OCI-LY1 (cell line): Measurements from ENCODE around the gene CAMK2D.

ENCODE experiments used
- H2AFZ ChIP-seq: fragments of 200-600 bp; sonication (generic), shearing (Covaris generic); 2 replicates; pipeline ENCODE4 v1.6.0; 2014; ENCODE audit warnings: antibody characterized with exemption, mild to moderate bottlenecking, low read length
- H3F3A ChIP-seq: fragments of 200-600 bp; sonication (generic), shearing (Covaris generic); 2 replicates; pipeline ENCODE4 v1.6.0; 2014; ENCODE audit warnings: mild to moderate bottlenecking, antibody characterized with exemption, low read length, moderate library complexity; ENCODE audit not compliant: insufficient read depth
- H3K27ac ChIP-seq: fragments of 200-600 bp; sonication (generic); 2 replicates; pipeline ENCODE4 v1.5.1; 2014; ENCODE audit warnings: low read length, mixed run types, mild to moderate bottlenecking, low read depth; ENCODE audit not compliant: poor library complexity, severe bottlenecking
- H3K27me3 ChIP-seq: fragments of 200-600 bp; sonication (generic); 2 replicates; pipeline ENCODE4 v1.6.0; 2014; ENCODE audit warnings: antibody characterized with exemption, mild to moderate bottlenecking, low read length, moderate library complexity; ENCODE audit not compliant: insufficient read depth
- H3K36me3 ChIP-seq: fragments of 200-600 bp; sonication (generic); 2 replicates; pipeline ENCODE4 v1.6.1; 2014; ENCODE audit warnings: mild to moderate bottlenecking, antibody characterized with exemption, low read length, moderate library complexity, mixed read lengths; ENCODE audit not compliant: insufficient read depth
- H3K4me1 ChIP-seq: fragments of 200-600 bp; sonication (generic); 2 replicates; pipeline ENCODE4 v1.5.1; 2014; ENCODE audit warnings: mild to moderate bottlenecking, low read length, moderate library complexity; ENCODE audit not compliant: insufficient read depth, severe bottlenecking
- H3K4me2 ChIP-seq: fragments of 200-600 bp; sonication (generic), shearing (Covaris generic); 2 replicates; pipeline ENCODE4 v1.6.1; 2014; ENCODE audit warnings: low read length
- H3K4me3 ChIP-seq: fragments of 200-600 bp; sonication (generic); 2 replicates; pipeline ENCODE4 v1.5.1; 2014; ENCODE audit warnings: low read length, low read depth, mild to moderate bottlenecking, mixed read lengths; ENCODE audit not compliant: poor library complexity, severe bottlenecking
- H3K79me2 ChIP-seq: fragments of 200-600 bp; shearing (Covaris generic); 2 replicates; pipeline ENCODE4 v1.6.1; 2016; ENCODE audit warnings: mixed run types, low read length, mixed read lengths; ENCODE audit not compliant: insufficient read depth
- H3K9ac ChIP-seq: fragments of 200-600 bp; sonication (generic), shearing (Covaris generic); 2 replicates; pipeline ENCODE4 v1.6.1; 2014; ENCODE audit warnings: mild to moderate bottlenecking, low read length, mixed read lengths
- H3K9me2 ChIP-seq: fragments of 200-600 bp; sonication (generic), shearing (Covaris generic); 2 replicates; pipeline ENCODE4 v1.6.1; 2014; ENCODE audit warnings: low read depth, mild to moderate bottlenecking, low read length, mixed read lengths
- H3K9me3 ChIP-seq: fragments of 200-600 bp; shearing (Covaris generic); 2 replicates; pipeline ENCODE4 v1.6.1; 2014; ENCODE audit warnings: low read length, mixed read lengths
- H4K20me1 ChIP-seq: fragments of 200-600 bp; sonication (generic), shearing (Covaris generic); 2 replicates; pipeline ENCODE4 v1.6.0; 2016; ENCODE audit warnings: mild to moderate bottlenecking, low read length; ENCODE audit not compliant: insufficient read depth
- EZH2 ChIP-seq: fragments of 200-600 bp; sonication (generic), shearing (Covaris generic); IDR thresholded peaks from 2 replicates; pipeline ENCODE4 v1.8.0; 2017; ENCODE audit warnings: borderline replicate concordance, mixed run types, mild to moderate bottlenecking, antibody characterized with exemption, low read length, moderate library complexity, mixed read lengths
- TF ChIP-seq, protein P1 (sequence below): fragments of 200-600 bp; sonication (generic), shearing (Covaris generic); IDR thresholded peaks from 2 replicates; pipeline ENCODE4 v1.5.1; 2017; ENCODE audit warnings: mild to moderate bottlenecking, antibody characterized with exemption, low read length, moderate library complexity, mixed read lengths

CAMK2D gene

DNA sequence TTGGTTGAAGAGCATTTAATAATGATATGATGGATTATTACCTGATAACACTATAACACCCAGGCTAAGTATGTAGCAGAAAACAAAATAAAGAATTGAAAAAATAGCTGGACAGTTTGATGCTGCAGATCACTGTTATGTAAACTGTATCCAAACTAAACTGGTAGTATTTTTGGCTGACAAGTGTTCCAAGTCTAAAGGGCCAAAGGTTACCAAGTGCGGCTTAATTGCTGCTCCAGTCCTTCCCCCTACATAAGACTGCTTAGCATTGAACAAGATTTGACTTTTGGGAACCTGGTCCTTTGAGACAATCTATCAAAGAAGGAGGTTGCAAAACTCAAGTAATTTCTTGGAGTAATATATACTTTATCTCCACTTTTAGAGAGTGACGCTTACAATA lies 249.6 kb downstream of the CAMK2D start:
- Histone ChIP-seq H3K27ac (no peak overlapping the region), H3K4me3 (no peak overlapping the region), H3K9ac (no peak overlapping the region), H2AFZ (no peak overlapping the region), H3K36me3 (peaks cover 83% of the 10 kb centered on the region), H3K79me2 (no peaks in the 10 kb centered on the region), H3K4me1 (no peaks in the 10 kb centered on the region), H3K4me2 (no peak overlapping the region), H3F3A (no peaks in the 10 kb centered on the region), H3K27me3 (no peaks in the 10 kb centered on the region), H3K9me3 (no peaks in the 10 kb centered on the region), H4K20me1 (no peaks in the 10 kb centered on the region), H3K9me2 (no peaks in the 10 kb centered on the region)
- no peak for TF ChIP-seq EZH2
- TF ChIP-seq, protein P1, sequence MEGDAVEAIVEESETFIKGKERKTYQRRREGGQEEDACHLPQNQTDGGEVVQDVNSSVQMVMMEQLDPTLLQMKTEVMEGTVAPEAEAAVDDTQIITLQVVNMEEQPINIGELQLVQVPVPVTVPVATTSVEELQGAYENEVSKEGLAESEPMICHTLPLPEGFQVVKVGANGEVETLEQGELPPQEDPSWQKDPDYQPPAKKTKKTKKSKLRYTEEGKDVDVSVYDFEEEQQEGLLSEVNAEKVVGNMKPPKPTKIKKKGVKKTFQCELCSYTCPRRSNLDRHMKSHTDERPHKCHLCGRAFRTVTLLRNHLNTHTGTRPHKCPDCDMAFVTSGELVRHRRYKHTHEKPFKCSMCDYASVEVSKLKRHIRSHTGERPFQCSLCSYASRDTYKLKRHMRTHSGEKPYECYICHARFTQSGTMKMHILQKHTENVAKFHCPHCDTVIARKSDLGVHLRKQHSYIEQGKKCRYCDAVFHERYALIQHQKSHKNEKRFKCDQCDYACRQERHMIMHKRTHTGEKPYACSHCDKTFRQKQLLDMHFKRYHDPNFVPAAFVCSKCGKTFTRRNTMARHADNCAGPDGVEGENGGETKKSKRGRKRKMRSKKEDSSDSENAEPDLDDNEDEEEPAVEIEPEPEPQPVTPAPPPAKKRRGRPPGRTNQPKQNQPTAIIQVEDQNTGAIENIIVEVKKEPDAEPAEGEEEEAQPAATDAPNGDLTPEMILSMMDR, result no peak

DNA sequence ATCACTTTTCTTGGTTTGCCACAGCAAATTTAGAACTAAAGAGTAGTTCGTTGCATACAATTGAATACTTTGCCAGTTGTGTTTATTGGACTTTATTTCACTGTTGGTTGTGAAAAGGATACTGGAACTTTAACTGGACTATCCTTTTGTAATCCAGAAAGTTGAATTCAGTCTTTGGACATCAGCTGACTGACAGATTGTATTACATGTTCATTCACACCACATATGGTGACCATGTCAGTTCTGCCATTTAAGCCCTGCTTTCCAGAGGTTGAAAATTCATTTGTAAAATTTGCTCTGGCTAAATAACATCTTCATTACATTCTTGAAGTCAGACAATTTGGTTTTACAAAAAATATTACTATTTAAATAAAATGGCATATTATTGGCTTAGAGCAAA lies 251.7 kb downstream of the CAMK2D start:
- Histone ChIP-seq H3K36me3 (peaks cover 84% of the 10 kb centered on the region), H3F3A (no peaks in the 10 kb centered on the region)
- TF ChIP-seq, protein P1, result no peak
- TF ChIP-seq EZH2, result no peak

DNA sequence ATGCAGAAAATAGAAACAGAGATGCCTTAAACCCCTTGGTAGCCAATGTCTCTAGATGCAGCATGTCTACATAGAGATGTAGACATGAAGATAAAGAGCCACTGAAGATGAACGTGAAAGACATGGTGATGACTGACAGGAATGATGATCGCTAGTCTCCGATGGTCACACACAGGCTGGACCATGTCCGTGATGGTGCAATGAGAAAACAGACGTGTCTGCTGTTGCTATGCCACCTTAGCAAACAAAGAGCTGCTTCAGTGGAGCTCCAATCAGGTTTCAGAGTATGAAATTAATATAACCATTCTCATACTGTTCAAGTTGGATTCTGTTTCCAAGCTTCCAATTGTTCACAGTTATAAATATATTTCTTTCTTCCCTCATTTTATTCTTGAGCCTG lies 256.5 kb downstream of the CAMK2D start:
- Histone ChIP-seq H3K79me2 (no peaks in the 10 kb centered on the region), H3K9me3 (no peaks in the 10 kb centered on the region; the same call in 1 of the 2 replicates), H3K27ac (no peak overlapping the region), H3K4me2 (no peak overlapping the region), H2AFZ (no peak overlapping the region), H3K9ac (no peak overlapping the region), H3K4me1 (no peaks in the 10 kb centered on the region), H3K4me3 (no peak overlapping the region), H3K36me3 (peaks cover 90% of the 10 kb centered on the region), H3K27me3 (no peaks in the 10 kb centered on the region), H4K20me1 (no peaks in the 10 kb centered on the region), H3K9me2 (no peaks in the 10 kb centered on the region), H3F3A (no peaks in the 10 kb centered on the region)
- TF ChIP-seq EZH2, result no peak
- TF ChIP-seq, protein P1, result no peak

More for the DNA sequence above, 251.7 kb downstream of the CAMK2D start:
- no peak overlapping the region for H3K4me2 ChIP-seq
- no peak overlapping the region for H3K27ac ChIP-seq
- no peaks in the 10 kb centered on the region for H3K79me2 ChIP-seq
- H4K20me1 ChIP-seq, result no peaks in the 10 kb centered on the region
- no peaks in the 10 kb centered on the region for H3K9me3 ChIP-seq
- H2AFZ ChIP-seq, result no peak overlapping the region
- H3K9ac ChIP-seq, result no peak overlapping the region
- H3K27me3 ChIP-seq, result no peaks in the 10 kb centered on the region
- no peaks in the 10 kb centered on the region for H3K9me2 ChIP-seq
- H3K4me3 ChIP-seq, result no peak overlapping the region
- H3K4me1 ChIP-seq, result no peaks in the 10 kb centered on the region
